ENCODE data around the gene ABTB2. TPM values are rescaled to one million over a fixed set of nuclear protein-coding genes. Genes with fewer than 3 reads are reported as not detected.

ABTB2 gene
- total RNA-seq, 4 donors from 2014 or later, result 5.4 to 15.6 (median 12.8) TPM

GRCh38 chr11:34403431-34403830 is 45.6 kb upstream of the ABTB2 start:
- DNase-seq (ENCODE audit: low spot score in 2 of 2), result no peak
- H3K36me3 ChIP-seq, result no peaks in the 10 kb centered on the region
- H3K4me1 ChIP-seq, result peaks cover 26% of the 10 kb centered on the region
- H3K9me3 ChIP-seq, result no peaks in the 10 kb centered on the region
- TF ChIP-seq, protein P1, sequence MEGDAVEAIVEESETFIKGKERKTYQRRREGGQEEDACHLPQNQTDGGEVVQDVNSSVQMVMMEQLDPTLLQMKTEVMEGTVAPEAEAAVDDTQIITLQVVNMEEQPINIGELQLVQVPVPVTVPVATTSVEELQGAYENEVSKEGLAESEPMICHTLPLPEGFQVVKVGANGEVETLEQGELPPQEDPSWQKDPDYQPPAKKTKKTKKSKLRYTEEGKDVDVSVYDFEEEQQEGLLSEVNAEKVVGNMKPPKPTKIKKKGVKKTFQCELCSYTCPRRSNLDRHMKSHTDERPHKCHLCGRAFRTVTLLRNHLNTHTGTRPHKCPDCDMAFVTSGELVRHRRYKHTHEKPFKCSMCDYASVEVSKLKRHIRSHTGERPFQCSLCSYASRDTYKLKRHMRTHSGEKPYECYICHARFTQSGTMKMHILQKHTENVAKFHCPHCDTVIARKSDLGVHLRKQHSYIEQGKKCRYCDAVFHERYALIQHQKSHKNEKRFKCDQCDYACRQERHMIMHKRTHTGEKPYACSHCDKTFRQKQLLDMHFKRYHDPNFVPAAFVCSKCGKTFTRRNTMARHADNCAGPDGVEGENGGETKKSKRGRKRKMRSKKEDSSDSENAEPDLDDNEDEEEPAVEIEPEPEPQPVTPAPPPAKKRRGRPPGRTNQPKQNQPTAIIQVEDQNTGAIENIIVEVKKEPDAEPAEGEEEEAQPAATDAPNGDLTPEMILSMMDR (IDR thresholded peaks at IDR 0.05), result no peak
- TF ChIP-seq POLR2A (IDR thresholded peaks at IDR 0.05) (no peak), POLR2AphosphoS5 (IDR thresholded peaks at IDR 0.05) (no peak), EP300 (IDR thresholded peaks at IDR 0.05) (no peak)
- 78% methylated on average over 4 of the region's 4 CpGs for WGBS
- no peak overlapping the region for H3K27ac ChIP-seq
- no peaks in the 10 kb centered on the region for H3K27me3 ChIP-seq
- H3K4me3 ChIP-seq, result no peak overlapping the region

GRCh38 chr11:34397811-34398210 is 40.0 kb upstream of the ABTB2 start:
- Histone ChIP-seq H3K36me3 (no peaks in the 10 kb centered on the region), H3K4me3 (no peak overlapping the region), H3K27me3 (no peaks in the 10 kb centered on the region), H3K9me3 (peaks cover 6% of the 10 kb centered on the region), H3K4me1 (peaks cover 17% of the 10 kb centered on the region), H3K27ac (no peak overlapping the region)
- DNase-seq (ENCODE audit: low spot score in 2 of 2), result no peak
- TF ChIP-seq POLR2AphosphoS5 (IDR thresholded peaks at IDR 0.05), result no peak
- TF ChIP-seq, protein P1 (IDR thresholded peaks at IDR 0.05), result no peak
- no peak for TF ChIP-seq POLR2A (IDR thresholded peaks at IDR 0.05)
- TF ChIP-seq EP300 (IDR thresholded peaks at IDR 0.05), result no peak
- WGBS, result 83% methylated on average over 2 of the region's 2 CpGs

DNA sequence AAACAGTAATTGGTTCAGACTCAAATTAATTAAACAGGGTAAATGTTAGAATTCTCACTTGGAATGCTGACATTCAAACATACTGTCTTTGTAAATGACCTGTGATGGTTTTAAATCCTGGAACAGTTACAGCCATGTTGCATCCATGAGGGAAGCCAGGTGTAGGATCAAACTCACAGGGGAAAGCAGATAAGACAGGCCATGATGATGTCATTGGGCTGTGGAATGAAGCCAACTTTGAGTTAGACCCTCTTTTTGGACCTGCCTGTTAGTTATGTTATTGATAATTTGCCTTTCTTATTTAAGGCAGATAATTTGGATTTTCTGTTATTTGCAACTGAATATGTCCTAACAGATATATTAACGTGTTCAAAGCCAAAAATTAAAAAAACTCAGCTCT is 39.3 kb upstream of the ABTB2 start:
- TF ChIP-seq EP300 (IDR thresholded peaks at IDR 0.05), result no peak
- TF ChIP-seq POLR2A (IDR thresholded peaks at IDR 0.05), result no peak
- TF ChIP-seq POLR2AphosphoS5 (IDR thresholded peaks at IDR 0.05), result no peak
- TF ChIP-seq, protein P1 (IDR thresholded peaks at IDR 0.05), result no peak
- DNase-seq (ENCODE audit: low spot score in 2 of 2), result no peak
- no peaks in the 10 kb centered on the region for H3K36me3 ChIP-seq
- 77% methylated on average over 1 of the region's 1 CpG for WGBS
- H3K9me3 ChIP-seq, result peaks cover 6% of the 10 kb centered on the region
- no peaks in the 10 kb centered on the region for H3K27me3 ChIP-seq
- no peak overlapping the region for H3K4me3 ChIP-seq
- peaks cover 17% of the 10 kb centered on the region for H3K4me1 ChIP-seq
- no peak overlapping the region for H3K27ac ChIP-seq

DNA sequence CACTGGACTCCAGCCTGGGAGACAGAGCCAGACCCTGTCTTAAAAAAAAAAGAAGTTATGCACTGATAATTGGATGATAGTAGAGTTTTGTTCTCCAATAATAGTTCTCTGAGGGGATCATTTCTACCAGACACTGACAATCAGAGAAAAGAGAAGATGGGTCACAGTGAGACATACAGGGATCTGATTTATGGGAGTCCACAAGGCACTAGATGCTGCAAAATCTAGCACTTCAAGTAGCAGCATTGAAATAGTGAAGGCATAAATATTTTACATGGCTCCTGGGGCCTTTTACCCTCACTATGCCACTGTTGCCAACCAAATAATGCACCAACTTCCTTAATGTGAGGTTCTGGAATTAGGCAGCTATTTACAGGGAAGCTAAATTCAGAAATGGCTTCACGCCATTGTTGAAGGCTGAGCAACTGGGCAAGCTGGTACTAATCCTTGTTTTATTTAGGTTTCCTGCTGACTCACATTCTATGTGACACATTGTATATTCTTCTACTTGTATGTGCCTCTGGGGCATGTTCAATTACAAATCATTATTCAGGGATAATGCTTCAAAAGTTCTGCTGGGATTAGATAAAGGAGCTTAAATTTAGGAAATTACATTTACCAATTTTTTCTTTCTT is 38.2 kb upstream of the ABTB2 start:
- Histone ChIP-seq H3K27me3 (no peaks in the 10 kb centered on the region), H3K27ac (no peak overlapping the region), H3K4me3 (no peak overlapping the region), H3K9me3 (peaks cover 6% of the 10 kb centered on the region), H3K4me1 (peaks cover 17% of the 10 kb centered on the region), H3K36me3 (no peaks in the 10 kb centered on the region)
- TF ChIP-seq, protein P1 (IDR thresholded peaks at IDR 0.05), result no peak
- TF ChIP-seq EP300 (IDR thresholded peaks at IDR 0.05), result no peak
- no peak for TF ChIP-seq POLR2A (IDR thresholded peaks at IDR 0.05)
- WGBS, result 43% methylated on average over 1 of the region's 1 CpG
- DNase-seq (ENCODE audit: low spot score in 2 of 2), result no peak

GRCh38 chr11:34394771-34395300 is 37.0 kb upstream of the ABTB2 start:
- Histone ChIP-seq H3K9me3 (peaks cover 6% of the 10 kb centered on the region), H3K4me3 (no peak overlapping the region), H3K36me3 (no peaks in the 10 kb centered on the region), H3K27ac (no peak overlapping the region), H3K27me3 (no peaks in the 10 kb centered on the region), H3K4me1 (peaks cover 17% of the 10 kb centered on the region)
- WGBS, result 89% methylated on average over 5 of the region's 6 CpGs
- TF ChIP-seq, protein P1 (IDR thresholded peaks at IDR 0.05), result no peak
- TF ChIP-seq EP300 (IDR thresholded peaks at IDR 0.05), result no peak
- no peak for TF ChIP-seq POLR2A (IDR thresholded peaks at IDR 0.05)
- no peak for TF ChIP-seq POLR2AphosphoS5 (IDR thresholded peaks at IDR 0.05)
- DNase-seq (ENCODE audit: low spot score in 2 of 2), result no peak
